Stimulated activated naive CD4-positive, alpha-beta T cell (primary cell): ENCODE measurements around the gene ABCF1.
A peak's percentile ranks its signal among the peaks of the same experiment; 100 is the strongest.
"Not testable (repeated sequence)": the region's sequence is repeated elsewhere in the genome, so short reads cannot be mapped to it uniquely, and the experiment has no call there.

Source experiments
- DNase-seq, 6 experiments: peaks; one replicate each; lab custom pipeline; 2025; lab: John Stamatoyannopoulos, UW

The ABCF1 gene

DNA sequence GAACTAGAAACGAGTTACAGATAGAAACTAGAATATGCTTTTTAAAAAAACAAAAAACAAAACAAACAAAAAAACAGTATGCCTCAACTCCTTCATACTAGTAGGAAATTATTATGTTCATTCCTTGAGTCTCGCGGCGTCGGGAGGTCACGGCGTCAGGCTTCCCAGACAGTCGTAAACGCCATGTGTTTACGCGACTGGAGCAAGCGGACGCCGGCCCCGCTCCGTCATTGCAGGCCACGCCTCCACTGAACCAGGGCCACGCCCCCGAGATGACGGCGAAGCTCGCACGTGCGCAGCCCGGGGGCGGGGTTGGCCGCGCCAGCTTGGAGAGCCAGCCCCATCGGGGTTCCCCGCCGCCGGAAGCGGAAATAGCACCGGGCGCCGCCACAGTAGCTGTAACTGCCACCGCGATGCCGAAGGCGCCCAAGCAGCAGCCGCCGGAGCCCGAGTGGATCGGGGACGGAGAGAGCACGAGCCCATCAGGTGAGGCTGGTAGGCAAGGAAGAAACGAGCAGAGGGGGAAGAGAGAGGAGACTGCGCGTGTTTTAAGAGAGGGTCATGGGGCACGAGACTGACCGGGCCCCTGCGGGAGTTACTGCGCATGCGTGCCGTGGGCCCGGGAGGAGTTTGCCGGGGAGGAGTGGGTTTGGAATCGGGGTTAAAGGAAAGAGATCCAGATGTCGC is at the start of gene ABCF1:
ABCF1 (plus strand) TSS at position 368 of the 687 bp plus-strand sequence; CDS start at position 414, 46 bp downstream.
- peak; percentile 98 to 99 (median 99) for DNase-seq

DNA sequence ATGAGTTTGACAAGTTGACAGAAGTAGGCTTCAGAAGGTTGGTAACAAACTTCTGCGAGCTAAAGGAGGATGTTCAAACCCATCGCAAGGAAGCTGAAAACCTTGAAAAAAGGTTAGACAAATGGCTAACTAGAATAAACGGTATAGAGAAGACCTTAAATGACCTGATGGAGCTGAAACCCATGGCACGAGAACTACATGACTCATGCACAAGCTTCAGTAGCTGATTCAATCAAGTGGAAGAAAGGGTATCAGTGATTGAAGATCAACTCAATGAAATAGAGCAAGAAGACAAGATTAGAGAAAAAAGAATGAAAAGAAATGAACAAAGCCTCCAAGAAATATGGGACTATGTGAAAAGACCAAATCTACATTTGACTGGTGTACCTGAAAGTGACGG is 49.3 kb upstream of the ABCF1 start:
- DNase-seq = not testable (repeated sequence)

DNA sequence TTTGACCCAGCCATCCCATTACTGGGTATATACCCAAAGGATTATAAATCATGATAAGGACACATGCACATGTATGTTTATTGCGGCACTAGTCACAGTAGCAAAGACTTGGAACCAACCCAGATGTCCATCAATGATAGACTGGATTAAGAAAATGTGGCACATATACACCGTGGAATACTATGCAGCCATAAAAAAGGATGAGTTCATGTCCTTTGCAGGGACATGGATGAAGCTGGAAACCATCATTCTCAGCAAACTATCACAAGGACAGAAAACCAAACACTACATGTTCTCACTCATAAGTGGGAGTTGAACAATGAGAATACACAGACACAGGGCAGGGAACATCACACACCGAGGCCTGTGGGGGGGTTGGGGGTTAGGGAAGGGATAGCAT is 44.8 kb upstream of the ABCF1 start:
- not testable (repeated sequence) for DNase-seq

DNA sequence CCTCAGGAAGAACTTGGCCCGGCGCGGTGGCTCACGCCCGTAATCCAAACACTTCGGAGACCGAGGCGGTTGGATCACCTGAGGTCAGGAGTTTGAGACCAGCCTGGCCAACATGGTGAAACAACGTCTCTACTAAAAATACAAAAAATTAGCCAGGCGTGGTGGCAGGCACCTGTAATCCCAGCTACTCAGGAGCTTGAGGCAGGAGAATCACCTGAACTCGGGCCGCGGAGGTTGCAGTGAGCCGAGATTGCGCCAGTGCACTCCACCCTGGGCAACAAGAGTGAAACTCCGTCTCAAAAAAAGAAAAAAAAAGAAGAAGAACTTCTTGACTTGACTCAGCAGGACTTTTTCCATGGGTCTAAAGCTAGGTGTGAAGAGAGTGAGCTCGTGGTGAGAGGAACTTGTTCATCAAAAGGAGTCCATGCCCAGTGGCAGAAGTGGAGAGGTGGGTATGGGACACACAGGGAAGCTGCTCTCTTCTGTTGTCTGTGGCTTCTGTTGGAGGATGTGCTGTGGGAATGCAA is 41.8 kb upstream of the ABCF1 start:
- not testable (repeated sequence) for DNase-seq

DNA sequence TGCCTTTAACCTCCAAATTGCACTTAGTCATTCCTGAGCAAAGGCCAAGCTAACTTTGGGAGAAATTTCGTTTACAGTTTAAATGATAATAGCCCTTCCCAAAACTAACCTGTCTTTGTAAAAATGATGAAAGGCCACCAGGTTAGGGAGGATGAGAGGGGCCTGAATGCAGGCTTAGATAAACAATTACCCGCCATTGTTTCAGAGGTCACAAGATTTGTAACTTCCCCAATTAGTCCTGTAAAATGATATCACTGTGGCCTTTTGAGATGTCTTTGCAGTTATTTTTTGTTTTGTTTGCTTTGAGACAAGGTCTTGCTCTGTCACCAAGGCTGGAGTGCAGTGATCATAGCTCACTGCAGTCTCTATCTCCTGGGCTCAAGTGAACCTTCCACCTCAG is 41.2 kb upstream of the ABCF1 start:
- no peak for DNase-seq

DNA sequence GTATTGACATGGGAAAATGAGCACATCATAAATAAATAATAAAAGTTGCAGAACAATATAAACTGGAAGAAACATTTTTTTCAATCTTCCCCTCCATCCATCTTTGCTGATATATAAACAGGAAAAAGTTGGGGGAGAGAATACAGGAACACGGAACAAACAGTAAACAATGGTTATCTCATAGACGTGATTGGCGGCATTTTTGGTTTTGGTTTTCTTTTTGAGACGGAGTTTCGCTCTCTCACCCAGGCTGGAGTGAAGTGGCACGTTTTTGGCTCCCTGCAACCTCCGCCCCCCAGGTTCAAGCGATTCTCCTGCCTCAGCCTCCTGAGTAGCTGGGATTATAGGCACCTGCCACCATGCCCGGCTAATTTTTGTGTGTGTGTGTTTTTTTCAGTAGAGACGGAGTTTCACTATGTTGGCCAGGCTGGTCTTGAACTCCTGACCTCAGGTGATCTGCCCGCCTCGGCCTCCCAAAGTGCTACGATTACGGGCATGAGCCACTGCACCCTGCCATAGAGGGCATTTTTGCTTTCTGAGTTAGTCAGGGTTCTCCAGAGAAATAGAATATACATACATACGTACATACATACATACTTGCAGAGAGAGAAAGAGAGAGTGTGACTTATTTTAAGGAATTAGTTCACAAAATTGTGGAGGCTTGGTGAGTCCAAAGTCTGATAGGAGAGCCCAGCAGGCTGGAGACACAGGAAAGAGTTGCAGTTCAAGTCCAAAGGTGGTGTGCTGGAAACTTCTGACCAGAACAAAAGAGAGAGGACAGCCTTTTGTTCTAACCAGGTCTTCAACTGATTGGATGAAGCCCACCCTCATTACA is 37.6 kb upstream of the ABCF1 start:
- no peak for DNase-seq

DNA sequence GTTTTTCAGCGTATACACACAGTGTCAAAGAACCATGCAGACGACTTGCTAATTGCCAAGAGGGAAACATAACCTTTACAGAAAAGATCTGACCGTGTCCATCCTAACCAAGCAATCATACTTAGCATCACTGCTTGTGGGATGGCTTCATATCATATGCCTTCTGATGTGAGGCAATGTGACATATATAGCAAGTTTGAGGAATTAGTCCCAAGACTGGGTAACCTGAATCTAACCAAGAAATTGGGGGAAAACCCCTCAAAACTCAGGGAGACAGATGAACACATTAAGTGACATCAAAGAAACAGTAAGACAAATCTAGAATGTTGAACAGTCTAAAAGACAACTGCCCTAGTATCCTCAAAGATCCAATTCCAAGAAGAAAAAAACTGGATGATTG is 33.3 kb upstream of the ABCF1 start:
- DNase-seq = no peak

DNA sequence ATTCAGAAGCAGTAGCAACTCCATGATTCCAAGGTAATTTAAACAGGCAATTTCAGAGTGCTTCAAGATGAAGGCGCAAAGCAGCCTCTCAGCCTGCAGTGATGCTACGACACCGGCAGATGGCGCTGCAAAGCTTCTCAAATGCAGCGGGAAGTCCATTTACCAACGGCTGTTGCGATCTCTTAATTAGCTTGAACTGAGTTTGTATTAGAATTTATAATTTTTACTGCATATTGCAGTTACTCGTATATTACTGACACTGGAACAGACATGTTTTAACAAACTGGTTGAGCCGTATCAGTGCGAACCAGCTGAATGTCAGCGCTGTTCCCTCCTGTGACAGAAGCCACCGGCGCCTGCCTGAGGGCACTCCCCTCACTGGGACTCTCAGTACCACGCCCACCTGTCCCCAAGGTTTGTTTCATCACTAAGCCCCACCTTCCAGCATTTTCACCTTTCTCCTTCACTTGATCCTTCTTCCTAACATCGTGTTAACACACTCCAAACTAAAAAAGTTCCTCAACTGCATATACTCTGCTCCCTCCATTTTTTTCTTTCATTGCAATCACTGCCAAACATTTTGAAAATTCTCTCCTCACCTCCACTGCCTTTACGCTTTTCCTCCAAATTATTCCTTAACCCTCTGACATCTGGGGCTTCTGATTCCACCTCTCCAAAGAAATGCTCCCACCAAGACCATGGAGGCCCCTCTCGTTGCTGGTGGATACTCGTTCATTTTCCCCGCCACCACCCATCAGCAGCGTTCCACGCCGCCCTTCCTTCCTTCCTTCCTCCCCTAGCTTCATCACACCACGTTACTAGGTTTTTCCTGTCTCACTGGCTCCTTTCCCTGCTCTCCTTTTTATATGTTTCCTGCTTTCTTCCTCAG is 29.5 kb upstream of the ABCF1 start:
- DNase-seq = peak; percentile 67 to 85 (median 72)

DNA sequence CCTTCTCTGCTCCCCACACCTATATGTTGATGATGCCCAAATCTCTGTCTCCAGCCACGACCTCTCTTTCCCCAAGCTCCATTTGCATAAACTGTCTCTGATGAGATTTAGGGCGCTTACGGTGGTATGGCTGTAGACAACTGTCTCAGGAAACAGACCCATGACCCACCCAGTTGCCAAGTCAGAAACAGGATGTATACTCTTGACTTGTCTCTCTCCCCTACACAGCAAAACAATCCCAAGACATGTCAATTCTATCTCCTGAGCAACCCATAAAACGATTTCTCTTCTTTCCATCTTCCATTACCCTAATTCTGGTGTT is 28.9 kb upstream of the ABCF1 start:
- DNase-seq = peak in 4 of 6 experiments; percentile 14 to 59 (median 48)

DNA sequence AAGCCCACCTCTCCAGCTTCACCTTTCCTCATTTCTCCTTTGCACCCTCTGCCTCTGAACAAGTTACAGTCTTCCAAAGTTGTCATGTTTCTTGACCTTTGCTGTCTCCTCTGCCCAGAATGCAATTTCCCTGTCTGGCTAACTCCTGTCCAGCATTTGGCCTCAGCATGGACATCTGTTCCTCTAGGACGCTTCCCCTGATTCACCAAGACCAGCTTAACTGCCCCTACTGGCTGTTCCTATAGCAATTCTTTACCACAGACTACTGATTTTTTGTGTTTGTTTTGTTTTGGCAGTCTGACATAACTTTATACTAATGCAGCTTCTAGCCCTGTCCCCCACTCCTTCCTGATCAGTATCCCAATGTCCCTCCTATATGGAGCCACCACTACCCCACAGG is 28.3 kb upstream of the ABCF1 start:
- no peak for DNase-seq

DNA sequence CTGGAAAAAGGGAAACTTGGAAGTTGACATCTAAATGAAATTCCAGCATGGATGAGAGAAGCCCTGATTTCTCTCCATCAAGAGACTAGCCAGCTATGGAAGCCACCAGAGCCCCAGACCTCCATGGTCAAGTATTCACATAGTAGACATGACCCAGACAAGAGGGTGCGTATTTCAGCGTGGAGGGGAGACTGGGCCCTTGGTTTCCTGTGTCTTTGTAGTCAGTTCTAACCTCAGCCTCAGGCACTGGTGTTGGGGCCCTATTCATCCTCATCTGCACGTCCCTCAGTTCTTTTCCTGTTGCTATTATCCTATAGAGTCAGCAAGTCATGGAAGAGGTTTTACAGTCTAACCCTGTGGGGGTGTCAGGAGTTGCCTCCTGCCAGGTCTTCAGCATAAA is 27.4 kb upstream of the ABCF1 start:
- DNase-seq = peak in 3 of 6 experiments; percentile 9 to 16 (median 13)

DNA sequence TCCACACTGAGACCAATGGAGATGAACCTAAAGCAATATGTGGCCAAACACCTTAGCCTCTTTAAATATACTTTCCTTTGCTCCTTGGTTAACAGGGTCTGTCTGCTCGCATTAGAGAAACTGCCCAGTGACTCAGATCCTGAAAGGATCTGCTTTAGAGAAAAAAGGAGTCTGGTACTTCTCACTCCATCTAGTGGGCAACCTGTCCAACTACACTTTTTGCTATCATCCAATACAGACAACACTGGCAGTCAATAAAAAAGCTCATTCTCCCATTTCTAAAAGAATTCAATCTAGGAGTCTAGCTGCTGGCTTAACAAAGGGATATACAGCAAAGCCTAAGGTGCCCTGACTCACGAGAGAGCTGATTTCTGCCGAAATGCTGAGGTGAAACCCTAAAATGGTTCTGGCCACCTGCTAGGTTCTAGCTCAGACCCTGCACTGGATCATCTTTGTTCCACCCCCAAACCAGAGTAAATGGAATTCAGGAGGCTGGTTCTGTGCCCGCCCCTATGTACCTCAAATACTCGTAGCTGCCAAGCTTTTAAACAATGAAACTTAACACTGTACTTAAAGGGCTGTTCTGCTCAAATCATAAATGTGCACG is 26.5 kb upstream of the ABCF1 start:
- DNase-seq = peak in 3 of 6 experiments; percentile 29 to 55 (median 51)

DNA sequence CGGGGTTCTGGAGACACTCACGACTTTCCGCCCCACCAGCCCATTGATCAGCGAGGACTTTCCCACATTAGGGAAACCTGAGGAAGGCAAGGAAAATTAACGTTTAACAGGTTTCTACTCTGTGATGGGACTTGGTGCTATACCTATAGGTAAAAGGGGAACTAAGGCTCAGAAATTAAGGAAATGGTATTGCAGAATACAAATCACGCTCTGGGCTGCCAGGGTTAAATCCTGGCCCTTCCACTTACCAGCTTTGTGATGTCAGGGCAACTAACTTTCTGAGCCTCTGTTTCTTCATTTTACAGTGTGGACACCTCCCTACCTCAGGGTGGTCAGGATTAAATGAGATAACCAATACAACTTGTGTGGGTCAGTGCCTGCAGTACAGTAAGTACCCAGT is 23.8 kb upstream of the ABCF1 start:
- no peak for DNase-seq

DNA sequence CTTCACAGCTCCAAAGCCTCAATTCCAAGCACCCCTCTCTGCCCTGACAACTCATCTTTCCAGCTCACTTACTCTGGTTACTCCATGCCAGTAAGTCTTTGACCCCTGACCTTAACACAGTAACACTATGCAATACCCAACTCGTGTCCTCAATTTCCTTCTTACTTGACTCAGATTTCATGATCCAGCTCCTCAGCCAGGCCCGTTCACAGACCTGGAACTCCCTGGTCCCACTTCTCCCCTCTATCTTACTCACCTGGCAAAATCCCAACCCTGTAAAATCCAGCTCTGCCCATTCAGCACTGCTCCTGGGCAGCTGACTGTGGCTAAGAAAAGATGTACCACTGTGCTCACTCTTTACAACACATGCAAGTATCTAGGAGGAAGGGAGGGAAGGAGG is 22.9 kb upstream of the ABCF1 start:
- no peak for DNase-seq

DNA sequence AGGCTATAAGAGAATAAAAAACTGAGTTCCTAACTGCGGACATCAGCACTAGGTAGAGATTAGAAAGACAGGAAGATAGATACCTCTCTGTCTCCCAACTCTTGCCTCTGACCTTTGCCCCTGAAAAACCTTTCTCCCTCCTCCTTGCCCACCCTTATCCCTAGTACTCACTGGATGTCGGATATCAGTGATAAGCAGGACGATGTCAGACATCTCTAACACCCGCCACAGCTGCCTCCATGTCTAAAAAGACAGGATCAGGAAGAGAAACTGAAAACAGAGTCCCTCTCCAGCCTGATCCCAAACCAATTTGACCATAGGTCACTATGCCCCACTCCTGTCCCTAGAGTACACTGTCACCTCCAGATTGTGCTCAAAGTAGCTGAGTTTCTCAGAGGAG is 16.8 kb upstream of the ABCF1 start:
- DNase-seq = no peak

DNA sequence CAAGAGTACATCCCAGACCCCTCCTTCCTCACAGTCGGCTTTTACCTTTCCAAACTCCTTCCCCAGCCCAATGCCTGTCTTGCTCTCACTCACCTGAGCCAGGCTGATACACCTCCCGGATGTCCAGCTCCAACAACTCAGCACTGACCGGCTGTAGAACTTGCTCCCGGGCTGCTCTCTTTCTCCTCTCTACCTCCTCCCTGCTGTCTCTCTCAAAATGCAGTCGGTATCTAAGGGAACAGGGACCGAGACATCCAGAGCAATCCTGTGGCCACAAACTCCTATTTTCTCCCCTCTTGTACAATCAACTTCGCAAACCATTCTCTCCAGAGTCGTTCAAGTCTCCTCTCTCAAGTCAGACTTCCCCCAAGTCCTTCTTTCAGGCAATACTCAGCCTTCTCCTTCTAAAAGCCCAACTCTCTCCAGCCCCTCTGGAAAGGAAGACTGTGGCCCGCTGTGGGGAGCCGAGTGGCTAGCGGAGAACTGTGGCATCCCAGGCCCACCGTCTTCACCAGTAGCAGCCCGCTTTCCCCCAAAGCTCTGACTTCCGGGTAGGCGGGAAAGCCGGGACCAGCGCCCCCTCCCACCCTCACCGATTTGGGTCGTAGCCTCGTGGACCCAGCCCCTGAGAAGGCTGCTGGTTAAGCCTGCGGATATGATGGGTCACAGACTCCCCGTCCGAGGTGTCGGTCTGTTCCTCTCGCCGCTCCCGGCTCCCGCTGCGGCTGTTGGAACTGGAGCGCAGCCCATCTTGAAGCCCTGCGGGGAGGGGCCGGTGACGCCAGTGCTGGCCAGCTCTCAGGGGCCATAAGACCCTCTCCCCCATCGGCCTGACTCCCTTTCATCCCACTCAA is 16.1 kb upstream of the ABCF1 start:
- DNase-seq = peak in 3 of 6 experiments; percentile 35 to 43 (median 41)

DNA sequence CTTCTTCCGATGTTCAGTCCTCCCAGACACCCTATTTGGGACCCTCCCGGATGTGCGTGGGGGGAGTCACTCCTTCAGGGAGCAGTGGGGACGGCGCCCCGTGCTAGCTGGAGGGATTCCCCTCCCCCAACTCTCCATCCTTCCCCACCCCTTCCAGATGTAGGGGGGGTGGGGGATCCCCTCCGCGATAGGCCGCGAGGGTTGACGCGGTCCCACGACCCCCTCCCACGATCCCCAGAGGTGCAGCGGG is 15.5 kb upstream of the ABCF1 start:
- DNase-seq = no peak

DNA sequence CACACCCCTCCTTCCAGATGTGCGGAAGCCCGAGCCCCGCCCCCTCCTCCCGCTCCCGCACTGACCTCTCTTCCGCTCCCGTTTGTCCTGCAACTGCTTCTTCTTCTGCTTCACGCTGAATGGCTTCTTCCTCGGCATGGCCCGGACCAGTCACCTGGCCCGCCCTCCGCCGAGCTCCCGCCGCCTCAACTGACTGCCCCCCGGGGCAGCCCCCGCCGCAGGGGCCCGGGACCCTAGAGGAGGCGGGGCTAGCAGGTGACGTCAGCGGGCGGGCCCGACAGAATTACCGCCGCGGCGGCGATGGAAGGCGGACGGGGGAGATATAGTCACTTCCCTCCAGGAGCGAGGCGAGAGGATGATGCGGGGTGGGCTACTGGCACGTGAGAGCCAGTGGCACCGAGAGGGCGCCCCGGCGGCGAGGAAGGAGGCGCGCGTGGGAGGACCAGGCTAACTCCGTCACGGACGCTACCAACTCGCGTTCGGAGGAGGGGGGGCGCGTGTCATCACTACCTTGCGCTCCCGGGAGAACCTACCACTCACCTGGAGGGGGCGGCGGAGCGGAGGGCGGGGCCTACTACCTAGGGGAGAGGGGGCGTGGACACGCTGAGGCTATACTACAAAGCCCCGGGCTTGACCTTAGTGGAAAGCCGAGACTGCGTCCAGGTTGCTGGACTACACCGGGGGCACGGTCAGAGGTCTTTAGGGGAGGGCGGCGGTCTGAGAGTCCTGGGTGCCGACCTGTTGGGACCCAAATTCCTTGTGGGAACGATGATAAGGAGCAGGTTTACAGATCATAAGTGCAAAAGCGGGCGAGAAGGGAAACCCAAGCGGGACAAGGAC is 15.0 kb upstream of the ABCF1 start, which contains the start of gene GNL1:
GNL1 (minus strand) TSS at position 424 of the 840 bp plus-strand sequence; CDS start at position 138, 286 bp downstream.
- DNase-seq = peak; percentile 97 to 99 (median 98)

DNA sequence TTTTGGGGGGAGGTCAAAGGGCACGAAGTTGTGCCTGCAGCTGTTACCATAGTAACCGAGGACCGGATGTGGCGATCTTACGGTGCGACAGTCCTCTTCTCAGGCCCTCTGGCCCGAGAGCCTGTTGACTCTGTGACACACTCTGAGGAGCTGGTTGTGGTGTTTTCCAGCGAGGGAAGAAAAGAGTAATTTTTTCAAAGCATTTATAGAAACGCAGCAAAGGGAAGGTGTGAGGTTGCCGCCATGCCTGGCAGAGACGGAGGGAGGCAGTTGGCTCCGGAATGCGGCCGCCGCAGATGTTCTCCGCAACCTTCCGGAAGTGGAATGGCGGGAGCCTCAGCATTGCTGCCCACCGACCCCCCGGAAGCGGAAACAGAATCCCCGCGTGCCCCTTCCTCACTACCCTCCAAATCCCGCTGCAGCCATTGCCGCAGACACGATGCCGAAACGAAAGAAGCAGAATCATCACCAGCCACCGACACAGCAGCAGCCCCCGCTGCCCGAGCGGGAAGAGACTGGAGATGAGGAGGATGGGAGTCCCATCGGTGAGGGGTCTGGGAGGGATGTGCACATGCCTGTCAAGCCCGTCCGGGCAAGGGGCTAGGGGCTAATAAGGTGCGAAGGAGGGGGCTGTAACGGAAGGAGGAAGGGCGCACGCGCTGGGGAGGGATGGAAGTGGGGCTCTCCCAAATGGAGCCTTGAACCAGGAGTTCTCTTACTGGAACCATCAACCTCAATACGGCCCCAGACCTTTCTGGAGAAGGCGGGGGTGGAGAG is 14.1 kb upstream of the ABCF1 start, which contains the start of gene PRR3:
PRR3 (plus strand) TSS at position 390 of the 777 bp plus-strand sequence; CDS start at position 440, 50 bp downstream.
- DNase-seq = peak; percentile 67 to 87 (median 85)
